Measurements from ENCODE around the gene SSU72. TPM values are rescaled to one million over a fixed set of nuclear protein-coding genes. Genes with fewer than 3 reads are reported as not detected.

SSU72 gene
- total RNA-seq, 2 experiments from 2014 or later: 128 to 130 TPM

- no peaks in the 10 kb centered on the region for H3K27me3 Mint-ChIP-seq
- ChIA-PET CTCF (no interaction called here), POLR2A (no interaction called here)
- peaks cover 7% of the 10 kb centered on the region for H3K36me3 Mint-ChIP-seq (ENCODE audit: low read depth)
- H3K4me3 Mint-ChIP-seq: no peak overlapping the region
- DNase-seq: no peak
- no peaks in the 10 kb centered on the region for H3K4me1 Mint-ChIP-seq
- no peaks in the 10 kb centered on the region for H3K9me3 Mint-ChIP-seq
- peak overlapping the region; percentile 54 for H3K27ac Mint-ChIP-seq
These were observed 27.2 kb downstream of the SSU72 start for GRCh38 chr1:1547476-1547875.

GRCh38 chr1:1547011-1547410 lies 27.7 kb downstream of the SSU72 start:
- no peak overlapping the region for H3K4me3 Mint-ChIP-seq
- CTCF ChIA-PET: no interaction called here
- H3K27ac Mint-ChIP-seq: peak overlapping the region; percentile 54
- DNase-seq: no peak
- H3K4me1 Mint-ChIP-seq: no peaks in the 10 kb centered on the region
- H3K27me3 Mint-ChIP-seq: no peaks in the 10 kb centered on the region
- no peaks in the 10 kb centered on the region for H3K9me3 Mint-ChIP-seq
- POLR2A ChIA-PET: no interaction called here
- peaks cover 7% of the 10 kb centered on the region for H3K36me3 Mint-ChIP-seq (ENCODE audit: low read depth)

GRCh38 chr1:1545946-1546737 lies 28.5 kb downstream of the SSU72 start:
- Mint-ChIP-seq H3K27me3 (no peaks in the 10 kb centered on the region), H3K27ac (no peak overlapping the region), H3K9me3 (no peaks in the 10 kb centered on the region), H3K4me3 (no peak overlapping the region), H3K36me3 (ENCODE audit: low read depth) (peaks cover 10% of the 10 kb centered on the region), H3K4me1 (peaks cover 3% of the 10 kb centered on the region)
- ChIA-PET CTCF (interaction anchor here (1.1 to 1.5 kb wide), 3 partner anchors 9 to 12 kb away, joined by 3 to 4 read pairs (median 4); no protein-coding TSS in a partner anchor), POLR2A (no interaction called here)
- DNase-seq: no peak

GRCh38 chr1:1544544-1544943 lies 30.1 kb downstream of the SSU72 start:
- Mint-ChIP-seq H3K4me3 (no peak overlapping the region), H3K4me1 (peaks cover 3% of the 10 kb centered on the region), H3K9me3 (no peaks in the 10 kb centered on the region), H3K27ac (no peak overlapping the region), H3K36me3 (ENCODE audit: low read depth) (peaks cover 10% of the 10 kb centered on the region), H3K27me3 (no peaks in the 10 kb centered on the region)
- DNase-seq: no peak
- POLR2A ChIA-PET: no interaction called here
- CTCF ChIA-PET: interaction anchor here (1.2 kb wide), 1 partner anchor 11 kb away, joined by 4 read pairs; no protein-coding TSS in a partner anchor

- H3K9me3 Mint-ChIP-seq: no peaks in the 10 kb centered on the region
- no peak for DNase-seq
- H3K4me1 Mint-ChIP-seq: peaks cover 4% of the 10 kb centered on the region
- ChIA-PET POLR2A (no interaction called here), CTCF (no interaction called here)
- H3K27me3 Mint-ChIP-seq: no peaks in the 10 kb centered on the region
- H3K27ac Mint-ChIP-seq: no peak overlapping the region
- H3K4me3 Mint-ChIP-seq: no peak overlapping the region
- peaks cover 10% of the 10 kb centered on the region for H3K36me3 Mint-ChIP-seq (ENCODE audit: low read depth)
These were observed 31.0 kb downstream of the SSU72 start for GRCh38 chr1:1543706-1544099.

- Mint-ChIP-seq H3K27ac (no peak overlapping the region), H3K27me3 (no peaks in the 10 kb centered on the region), H3K36me3 (ENCODE audit: low read depth) (peaks cover 10% of the 10 kb centered on the region), H3K4me3 (no peak overlapping the region), H3K9me3 (no peaks in the 10 kb centered on the region), H3K4me1 (peaks cover 4% of the 10 kb centered on the region)
- POLR2A ChIA-PET: no interaction called here
- CTCF ChIA-PET: no interaction called here
- DNase-seq: no peak
These were observed 31.6 kb downstream of the SSU72 start for GRCh38 chr1:1542766-1543705.

GRCh38 chr1:1541956-1542765 lies 32.5 kb downstream of the SSU72 start:
- no peak for DNase-seq
- no peaks in the 10 kb centered on the region for H3K9me3 Mint-ChIP-seq
- ChIA-PET POLR2A (no interaction called here), CTCF (no interaction called here)
- H3K36me3 Mint-ChIP-seq (ENCODE audit: low read depth): peaks cover 10% of the 10 kb centered on the region
- no peak overlapping the region for H3K4me3 Mint-ChIP-seq
- no peaks in the 10 kb centered on the region for H3K27me3 Mint-ChIP-seq
- H3K4me1 Mint-ChIP-seq: peaks cover 4% of the 10 kb centered on the region
- H3K27ac Mint-ChIP-seq: no peak overlapping the region

- H3K36me3 Mint-ChIP-seq (ENCODE audit: low read depth): peaks cover 10% of the 10 kb centered on the region
- no peak overlapping the region for H3K4me3 Mint-ChIP-seq
- H3K9me3 Mint-ChIP-seq: no peaks in the 10 kb centered on the region
- DNase-seq: no peak
- ChIA-PET CTCF (no interaction called here), POLR2A (no interaction called here)
- no peaks in the 10 kb centered on the region for H3K27me3 Mint-ChIP-seq
- no peak overlapping the region for H3K27ac Mint-ChIP-seq
- peaks cover 4% of the 10 kb centered on the region for H3K4me1 Mint-ChIP-seq
These were observed 33.6 kb downstream of the SSU72 start for GRCh38 chr1:1540818-1541628.

- Mint-ChIP-seq H3K4me3 (no peak within 1 kb of the TSS), H3K36me3 (ENCODE audit: low read depth) (peaks cover 9% of the 10 kb centered on the region), H3K27ac (no peak within 1 kb of the TSS), H3K27me3 (no peaks in the 10 kb centered on the region), H3K9me3 (no peaks in the 10 kb centered on the region), H3K4me1 (peaks cover 4% of the 10 kb centered on the region)
- DNase-seq: peak; percentile 49
- ChIA-PET CTCF (interaction anchor here (1.0 kb wide), 1 partner anchor 197 kb away, joined by 3 read pairs; no protein-coding TSS in a partner anchor), POLR2A (no interaction called here)
These were observed 34.4 kb downstream of the SSU72 start, which contains the start of gene TMEM240 for GRCh38 chr1:1540090-1540817. TSS of gene TMEM240 (minus strand) at chr1:1540624. CDS start at chr1:1540346, 278 bp downstream.

- Mint-ChIP-seq H3K4me3 (no peak overlapping the region), H3K4me1 (peaks cover 4% of the 10 kb centered on the region), H3K27me3 (no peaks in the 10 kb centered on the region), H3K27ac (no peak overlapping the region), H3K9me3 (no peaks in the 10 kb centered on the region), H3K36me3 (ENCODE audit: low read depth) (peaks cover 8% of the 10 kb centered on the region)
- ChIA-PET CTCF (interaction anchor here (1.0 kb wide), 1 partner anchor 196 kb away, joined by 3 read pairs; no protein-coding TSS in a partner anchor), POLR2A (no interaction called here)
- no peak for DNase-seq
These were observed 35.2 kb downstream of the SSU72 start for GRCh38 chr1:1539310-1540089.

- no peak for DNase-seq
- no peaks in the 10 kb centered on the region for H3K9me3 Mint-ChIP-seq
- ChIA-PET POLR2A (no interaction called here), CTCF (interaction anchor here (1.0 kb wide), 1 partner anchor 196 kb away, joined by 3 read pairs; no protein-coding TSS in a partner anchor)
- peaks cover 8% of the 10 kb centered on the region for H3K36me3 Mint-ChIP-seq (ENCODE audit: low read depth)
- no peak overlapping the region for H3K4me3 Mint-ChIP-seq
- H3K27ac Mint-ChIP-seq: no peak overlapping the region
- no peaks in the 10 kb centered on the region for H3K27me3 Mint-ChIP-seq
- peaks cover 4% of the 10 kb centered on the region for H3K4me1 Mint-ChIP-seq
These were observed 35.7 kb downstream of the SSU72 start for GRCh38 chr1:1538989-1539309.

Data from activated CD4-positive, alpha-beta T cell treated with anti-CD3 and anti-CD28 coated beads, Interleukin-2, amount 10 ng/mL, durations not matched to agents 7 days and 5 days (primary cell).